ENCODE data around the gene SPEF1.

DNA sequence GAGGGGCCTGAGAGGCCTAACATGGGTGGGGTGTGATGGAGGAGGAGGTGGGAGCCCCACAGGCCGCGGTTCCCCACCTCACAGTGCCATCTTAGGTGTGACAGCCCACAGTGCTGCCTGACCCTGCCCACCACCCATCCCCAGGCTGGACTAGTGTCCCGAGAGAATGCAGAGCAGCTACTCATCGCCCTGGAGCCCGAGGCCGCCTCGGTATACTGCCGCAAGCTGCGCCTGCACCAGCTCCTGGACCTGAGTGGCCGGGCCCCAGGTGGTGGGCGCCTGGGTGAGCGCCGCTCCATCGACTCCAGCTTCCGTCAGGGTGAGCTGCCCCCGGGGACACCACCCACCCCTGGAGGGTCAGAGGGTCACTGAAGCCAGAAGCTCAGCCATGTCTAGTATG is 33.2 kb downstream of the SPEF1 start:
- no peak for TF ChIP-seq FOXM1 (IDR thresholded peaks at IDR 0.05; ENCODE audit: borderline replicate concordance, low read depth)
- TF ChIP-seq, protein P1, sequence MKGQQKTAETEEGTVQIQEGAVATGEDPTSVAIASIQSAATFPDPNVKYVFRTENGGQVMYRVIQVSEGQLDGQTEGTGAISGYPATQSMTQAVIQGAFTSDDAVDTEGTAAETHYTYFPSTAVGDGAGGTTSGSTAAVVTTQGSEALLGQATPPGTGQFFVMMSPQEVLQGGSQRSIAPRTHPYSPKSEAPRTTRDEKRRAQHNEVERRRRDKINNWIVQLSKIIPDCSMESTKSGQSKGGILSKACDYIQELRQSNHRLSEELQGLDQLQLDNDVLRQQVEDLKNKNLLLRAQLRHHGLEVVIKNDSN (IDR thresholded peaks at IDR 0.05), result no peak
- TF ChIP-seq TAF1 (IDR thresholded peaks at IDR 0.05; ENCODE audit: low read depth), result no peak
- no peak for TF ChIP-seq EGR1 (IDR thresholded peaks at IDR 0.05)
- TF ChIP-seq, protein P2, sequence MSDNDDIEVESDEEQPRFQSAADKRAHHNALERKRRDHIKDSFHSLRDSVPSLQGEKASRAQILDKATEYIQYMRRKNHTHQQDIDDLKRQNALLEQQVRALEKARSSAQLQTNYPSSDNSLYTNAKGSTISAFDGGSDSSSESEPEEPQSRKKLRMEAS (IDR thresholded peaks at IDR 0.05), result no peak
- TF ChIP-seq, protein P3, sequence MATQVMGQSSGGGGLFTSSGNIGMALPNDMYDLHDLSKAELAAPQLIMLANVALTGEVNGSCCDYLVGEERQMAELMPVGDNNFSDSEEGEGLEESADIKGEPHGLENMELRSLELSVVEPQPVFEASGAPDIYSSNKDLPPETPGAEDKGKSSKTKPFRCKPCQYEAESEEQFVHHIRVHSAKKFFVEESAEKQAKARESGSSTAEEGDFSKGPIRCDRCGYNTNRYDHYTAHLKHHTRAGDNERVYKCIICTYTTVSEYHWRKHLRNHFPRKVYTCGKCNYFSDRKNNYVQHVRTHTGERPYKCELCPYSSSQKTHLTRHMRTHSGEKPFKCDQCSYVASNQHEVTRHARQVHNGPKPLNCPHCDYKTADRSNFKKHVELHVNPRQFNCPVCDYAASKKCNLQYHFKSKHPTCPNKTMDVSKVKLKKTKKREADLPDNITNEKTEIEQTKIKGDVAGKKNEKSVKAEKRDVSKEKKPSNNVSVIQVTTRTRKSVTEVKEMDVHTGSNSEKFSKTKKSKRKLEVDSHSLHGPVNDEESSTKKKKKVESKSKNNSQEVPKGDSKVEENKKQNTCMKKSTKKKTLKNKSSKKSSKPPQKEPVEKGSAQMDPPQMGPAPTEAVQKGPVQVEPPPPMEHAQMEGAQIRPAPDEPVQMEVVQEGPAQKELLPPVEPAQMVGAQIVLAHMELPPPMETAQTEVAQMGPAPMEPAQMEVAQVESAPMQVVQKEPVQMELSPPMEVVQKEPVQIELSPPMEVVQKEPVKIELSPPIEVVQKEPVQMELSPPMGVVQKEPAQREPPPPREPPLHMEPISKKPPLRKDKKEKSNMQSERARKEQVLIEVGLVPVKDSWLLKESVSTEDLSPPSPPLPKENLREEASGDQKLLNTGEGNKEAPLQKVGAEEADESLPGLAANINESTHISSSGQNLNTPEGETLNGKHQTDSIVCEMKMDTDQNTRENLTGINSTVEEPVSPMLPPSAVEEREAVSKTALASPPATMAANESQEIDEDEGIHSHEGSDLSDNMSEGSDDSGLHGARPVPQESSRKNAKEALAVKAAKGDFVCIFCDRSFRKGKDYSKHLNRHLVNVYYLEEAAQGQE (IDR thresholded peaks at IDR 0.05; ENCODE audit: low read depth), result no peak

Measured in Ishikawa (cell line).